ENCODE data around the gene FARP1.
A peak's percentile ranks its signal among the peaks of the same experiment; 100 is the strongest.

Gene FARP1

DNA sequence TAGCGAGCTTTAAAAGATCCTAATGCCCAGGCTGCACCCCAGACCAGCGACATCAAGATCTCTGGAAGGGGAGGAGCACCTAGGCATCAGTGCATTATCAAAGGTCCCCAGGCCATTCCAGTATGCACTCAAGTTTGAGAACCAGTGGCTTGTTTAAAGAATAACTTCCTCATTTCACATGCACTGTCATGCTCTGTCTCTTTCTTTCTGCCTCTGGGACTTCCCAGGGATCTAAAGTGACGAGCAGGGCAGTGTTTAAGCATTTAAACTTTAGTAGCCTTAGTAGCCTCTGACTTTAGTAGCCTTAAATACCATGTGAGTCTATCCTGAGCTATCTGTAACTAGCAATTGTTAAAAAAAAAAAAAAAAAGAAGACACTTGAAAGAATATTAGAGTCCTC, 8.9 kb upstream of the FARP1 start:
- no peak for DNase-seq

DNA sequence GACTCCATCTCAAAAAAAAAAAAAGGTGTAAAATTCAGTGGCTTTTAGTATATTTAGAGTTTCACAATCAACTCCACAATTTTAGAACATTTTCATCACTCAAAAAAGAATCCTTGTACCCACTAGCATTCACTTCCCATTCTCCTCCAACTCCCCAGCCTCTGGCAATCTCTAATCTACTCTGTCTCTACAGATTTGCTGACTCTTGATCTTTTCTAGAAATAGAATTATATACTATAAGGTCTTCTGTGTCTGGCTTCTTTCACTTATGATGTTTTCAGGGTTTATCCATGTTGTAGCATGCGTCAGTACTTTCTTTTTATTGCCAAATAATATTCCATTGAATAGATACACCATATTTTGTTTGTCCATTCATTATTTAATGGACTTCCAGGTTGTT, 8.0 kb upstream of the FARP1 start:
- no peak for DNase-seq

DNA sequence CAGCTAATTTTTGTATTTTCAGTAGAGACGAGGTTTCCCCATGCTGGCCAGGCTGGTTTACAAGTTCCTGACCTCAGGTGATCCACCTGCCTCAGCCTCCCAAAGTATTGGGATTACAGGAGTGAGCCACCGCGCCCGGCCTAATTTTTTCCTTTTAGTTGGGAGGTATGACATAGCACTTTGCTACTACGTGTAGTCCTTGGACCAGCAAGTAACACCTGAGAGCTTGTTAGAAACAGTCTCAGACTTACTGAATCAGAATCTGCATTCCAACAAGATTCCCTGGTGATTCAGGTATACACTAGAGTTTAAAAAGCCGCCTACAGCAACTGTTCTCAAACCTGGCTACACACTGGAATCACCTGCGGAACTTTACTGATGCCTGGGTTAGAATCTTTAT, 1.8 kb upstream of the FARP1 start:
- no peak for DNase-seq

DNA sequence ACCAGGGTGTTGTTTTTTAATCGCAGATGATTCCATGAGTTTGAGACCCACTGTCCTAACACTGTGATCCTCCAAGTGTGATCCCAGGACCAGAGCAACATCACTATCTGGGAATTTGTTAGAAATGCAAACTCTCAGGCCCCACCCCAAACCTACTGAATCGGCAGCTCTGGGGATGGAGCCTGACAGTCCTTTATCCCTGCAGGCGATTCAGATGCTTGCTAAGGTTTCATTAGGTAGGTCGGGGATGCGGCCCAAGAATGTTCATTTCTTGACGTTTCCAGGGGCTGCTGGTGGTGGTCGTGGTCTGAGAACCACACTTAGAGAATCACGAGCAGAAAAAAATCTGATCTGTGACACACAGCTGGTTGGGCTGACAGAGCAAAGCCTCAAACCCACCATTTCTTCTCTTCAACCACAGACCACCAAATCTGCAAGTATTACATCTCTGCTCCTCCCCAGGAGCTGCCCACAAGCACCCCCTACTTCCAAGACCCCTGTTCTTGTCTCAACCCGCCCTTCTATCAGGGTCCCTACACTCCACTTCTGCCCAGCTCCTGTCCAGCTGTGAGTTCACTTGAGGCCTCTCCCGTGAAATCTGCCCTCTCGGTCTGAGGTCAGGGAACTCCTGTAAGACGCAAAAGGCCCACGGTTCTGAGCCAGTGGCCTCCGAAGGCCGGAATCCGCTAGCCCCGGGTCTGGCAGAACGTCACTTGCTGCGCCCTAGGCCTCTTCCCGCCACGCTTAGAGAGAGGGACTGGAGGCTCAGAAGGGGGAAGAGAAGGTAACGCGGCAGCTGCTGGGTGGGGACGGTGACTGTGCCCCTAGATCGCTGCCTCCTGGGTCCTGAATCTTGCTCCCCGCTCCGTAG, 1.1 kb upstream of the FARP1 start:
- DNase-seq = no peak

DNA sequence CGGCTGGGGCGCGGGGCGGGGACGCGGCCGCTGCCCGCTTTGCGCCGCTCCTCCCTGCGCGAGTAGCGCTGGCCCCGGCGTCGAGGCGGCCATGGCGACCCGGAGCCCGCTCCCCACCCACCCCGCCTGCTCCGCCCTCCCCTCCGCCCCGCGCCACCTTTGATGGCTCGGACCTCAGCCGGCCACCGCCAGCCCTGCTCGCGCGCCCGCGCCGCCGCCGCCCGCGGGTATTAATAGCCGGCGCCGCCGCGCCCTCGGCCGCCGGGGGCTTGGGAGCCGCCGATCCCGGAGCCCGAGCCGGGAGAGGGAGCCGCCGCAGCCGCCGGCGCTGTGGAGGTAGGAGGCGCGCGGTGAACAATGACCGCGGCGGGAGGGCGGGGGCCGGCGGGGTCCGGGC, 261 bp downstream of the FARP1 start:
- DNase-seq = no peak

DNA sequence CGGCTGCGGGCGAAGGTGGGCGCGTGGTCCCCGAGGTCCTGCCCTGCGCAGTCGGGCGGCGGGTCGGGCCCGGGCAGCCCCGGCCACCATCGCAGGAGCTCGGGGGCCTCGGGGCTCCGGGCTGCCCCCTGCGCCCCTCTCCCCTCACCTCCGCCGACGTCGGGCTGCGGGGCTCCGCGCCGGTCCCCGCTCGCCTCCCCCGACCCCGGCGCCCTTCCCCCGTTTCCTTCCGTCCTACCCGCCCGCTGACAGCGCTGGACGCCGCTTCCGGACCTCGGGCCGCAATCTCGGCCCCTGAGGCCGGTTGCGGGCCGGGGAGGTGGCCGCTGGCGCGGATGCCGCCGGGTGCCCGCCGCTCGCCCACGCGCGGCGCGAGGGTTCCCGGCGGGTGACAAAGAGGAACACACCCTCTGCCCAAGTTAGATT, 720 bp downstream of the FARP1 start:
- DNase-seq = no peak

DNA sequence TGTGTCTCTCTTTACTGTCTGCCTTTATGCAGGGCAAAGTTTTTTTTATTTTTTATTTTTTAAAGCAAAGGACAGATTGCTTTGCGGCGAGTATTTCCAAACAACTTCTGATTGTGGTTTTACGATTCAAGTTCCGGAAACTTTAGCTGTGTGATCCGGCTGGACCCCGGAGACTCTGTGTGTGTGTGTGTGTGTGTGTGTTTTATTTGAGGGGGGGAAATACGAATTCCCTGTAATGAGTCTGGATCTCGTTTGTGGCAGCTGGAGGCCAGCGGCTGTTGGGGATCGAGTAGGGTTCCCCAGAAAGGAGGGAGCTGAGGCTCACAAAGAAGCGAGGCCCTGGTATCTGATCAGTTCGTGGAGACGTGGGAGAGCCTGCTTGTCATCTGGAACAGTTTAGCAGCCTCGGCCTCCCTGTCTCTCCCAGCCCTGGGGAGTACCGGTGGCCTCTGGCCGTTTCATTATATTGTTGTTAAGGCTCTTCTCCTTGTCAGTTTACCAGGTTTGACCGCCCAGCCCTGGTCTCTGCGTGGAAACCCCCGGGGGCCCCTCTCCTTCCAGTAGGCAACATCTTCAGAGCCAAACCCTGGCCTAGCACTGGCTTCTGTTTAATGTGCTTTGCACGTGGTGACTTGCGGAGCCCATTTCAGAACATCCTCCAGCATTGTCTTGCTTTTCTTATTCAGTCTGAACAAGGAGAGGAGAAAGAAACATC, 1.3 kb downstream of the FARP1 start:
- DNase-seq = peak; percentile 76

DNA sequence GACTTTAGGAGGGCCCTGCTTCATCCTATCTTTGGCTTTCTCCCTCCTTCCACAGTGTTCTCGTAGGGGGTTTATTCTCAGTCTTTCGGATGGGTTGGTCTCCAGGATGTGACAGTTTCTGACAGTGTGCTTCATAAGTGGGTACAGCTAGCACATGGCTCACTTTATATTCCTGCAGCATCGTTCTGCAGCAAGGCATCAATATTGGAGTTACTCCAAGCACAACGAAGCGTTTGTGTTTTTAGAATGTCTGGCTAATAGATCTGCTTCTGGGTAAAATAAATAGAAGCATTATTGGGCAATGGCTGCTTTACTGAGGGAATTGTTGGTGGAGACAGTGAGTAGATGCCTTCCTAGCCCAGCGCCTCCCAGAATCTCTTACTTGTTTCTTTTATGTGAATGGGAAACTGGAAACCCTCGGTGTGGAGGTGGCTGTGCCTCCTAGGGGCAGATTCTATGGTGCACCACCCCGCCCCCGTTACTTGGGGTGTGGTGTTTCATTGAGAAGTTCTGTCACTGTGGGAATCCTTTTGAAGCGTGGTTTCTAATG, 2.0 kb downstream of the FARP1 start:
- no peak for DNase-seq

DNA sequence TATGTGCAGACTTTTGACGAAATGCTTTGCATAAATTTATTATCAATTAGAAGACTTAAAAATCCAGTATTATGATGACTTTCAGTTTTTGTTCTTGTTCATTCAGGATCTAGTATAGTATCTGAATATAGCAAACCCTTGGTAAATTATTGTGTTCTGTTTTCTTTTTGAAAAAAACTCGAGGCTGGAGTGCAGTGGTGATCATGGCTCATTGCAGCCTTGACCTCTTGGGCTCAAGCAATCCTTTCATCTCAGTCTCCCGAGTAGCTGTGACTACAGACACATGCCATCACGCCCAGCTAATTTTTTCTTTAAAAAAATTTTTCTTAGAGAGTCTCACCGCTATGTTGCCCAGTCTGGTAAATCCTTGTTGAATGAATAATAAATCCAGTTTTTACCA, 4.6 kb downstream of the FARP1 start:
- DNase-seq = no peak

DNA sequence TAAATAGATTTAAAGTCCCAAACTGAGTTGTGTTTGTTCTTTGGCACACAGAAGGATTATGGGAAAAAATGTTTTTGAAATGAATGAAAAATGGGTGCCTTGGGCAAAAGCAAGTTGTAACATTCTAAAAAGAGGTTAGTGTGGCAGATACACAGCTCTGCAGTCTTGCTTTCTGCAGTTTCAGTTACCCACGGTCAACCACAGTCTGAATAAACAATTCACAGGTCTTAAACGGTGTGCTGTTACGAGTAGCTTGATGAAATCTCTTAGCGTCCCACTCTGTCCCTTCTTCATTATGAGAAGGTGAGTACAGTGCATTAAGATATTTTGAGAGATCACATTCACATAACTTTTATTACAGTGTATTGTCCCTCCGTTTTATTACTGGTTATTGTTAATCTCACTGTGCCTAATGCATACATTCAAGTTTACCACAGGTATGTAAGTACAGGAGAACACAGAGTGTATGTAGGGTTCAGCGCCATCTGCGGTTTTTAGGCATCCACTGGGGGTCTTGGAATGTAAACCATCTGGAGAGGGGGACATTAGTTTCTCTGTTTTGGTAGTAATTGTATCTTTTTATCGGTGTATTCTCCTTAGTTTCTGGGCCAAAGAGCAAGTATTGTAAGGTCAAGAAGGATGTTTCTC, 8.1 kb downstream of the FARP1 start:
- no peak for DNase-seq

DNA sequence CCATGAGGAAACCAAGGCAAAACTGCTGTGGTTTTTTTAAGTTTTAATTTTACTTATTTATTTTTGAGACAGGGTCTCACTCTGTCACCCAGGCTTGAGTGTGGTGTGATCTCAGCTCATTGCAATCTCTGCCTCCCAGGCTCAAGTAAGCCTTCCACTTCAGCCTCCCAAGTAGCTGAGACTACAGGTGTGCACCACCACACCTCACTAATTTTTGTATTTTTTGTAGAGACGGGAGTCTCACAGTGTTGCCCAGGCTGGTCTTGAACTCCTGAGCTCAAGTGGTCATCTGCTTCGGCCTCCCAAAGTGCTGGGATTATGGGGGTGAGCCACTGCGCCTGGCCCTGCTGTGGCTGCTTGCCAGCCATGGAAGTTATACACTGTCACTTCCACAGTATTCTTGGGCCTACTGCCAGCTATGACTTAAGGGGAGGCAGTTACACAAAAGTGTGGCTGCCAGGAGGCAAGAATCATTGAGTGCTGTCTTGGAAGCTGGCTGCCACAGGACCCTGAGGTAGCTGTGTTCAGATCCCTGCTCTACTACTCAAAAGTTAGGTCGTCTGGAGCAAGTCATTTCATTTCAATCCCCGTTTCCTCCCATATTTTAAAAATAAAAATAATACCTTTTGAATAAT, 12.7 kb downstream of the FARP1 start:
- DNase-seq = no peak

DNA sequence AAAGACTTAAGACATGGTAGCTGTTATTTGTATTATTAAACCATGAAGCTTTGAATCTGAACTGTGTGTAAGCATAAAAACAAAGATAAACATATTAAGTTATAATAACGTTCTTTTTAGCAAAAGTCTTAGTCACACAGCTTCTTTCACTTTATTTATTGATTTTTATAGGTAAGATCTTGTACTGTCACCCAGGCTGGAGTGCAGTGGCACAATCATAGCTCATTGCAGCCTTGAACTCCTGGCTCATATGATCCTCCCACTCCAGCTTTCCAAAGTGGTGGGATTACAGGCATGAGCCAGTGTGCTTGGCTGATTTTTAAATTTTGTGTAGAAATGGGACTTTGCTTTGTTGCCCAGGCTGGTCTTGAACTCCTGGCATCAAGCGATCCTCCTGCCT, 13.4 kb downstream of the FARP1 start:
- DNase-seq = no peak

DNA sequence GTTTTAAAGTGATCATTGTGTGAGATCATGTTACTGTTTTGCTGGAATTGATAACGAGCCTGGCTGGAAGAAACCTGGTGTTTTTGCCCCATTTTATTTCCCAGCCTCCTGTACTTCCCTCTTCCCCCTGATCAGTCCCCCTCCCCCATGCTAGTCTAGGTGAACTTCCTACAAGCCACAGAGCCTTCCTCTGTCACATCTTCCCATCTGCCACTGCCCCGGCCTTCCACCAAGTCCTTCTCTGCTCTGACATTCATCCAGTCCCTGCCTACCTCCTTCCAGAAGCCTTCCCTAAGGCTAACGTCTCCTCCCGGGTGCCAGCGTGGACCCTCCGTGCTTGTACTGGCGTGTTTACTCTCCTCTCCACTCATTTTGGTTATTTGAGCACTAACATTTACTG, 14.3 kb downstream of the FARP1 start:
- no peak for DNase-seq

DNA sequence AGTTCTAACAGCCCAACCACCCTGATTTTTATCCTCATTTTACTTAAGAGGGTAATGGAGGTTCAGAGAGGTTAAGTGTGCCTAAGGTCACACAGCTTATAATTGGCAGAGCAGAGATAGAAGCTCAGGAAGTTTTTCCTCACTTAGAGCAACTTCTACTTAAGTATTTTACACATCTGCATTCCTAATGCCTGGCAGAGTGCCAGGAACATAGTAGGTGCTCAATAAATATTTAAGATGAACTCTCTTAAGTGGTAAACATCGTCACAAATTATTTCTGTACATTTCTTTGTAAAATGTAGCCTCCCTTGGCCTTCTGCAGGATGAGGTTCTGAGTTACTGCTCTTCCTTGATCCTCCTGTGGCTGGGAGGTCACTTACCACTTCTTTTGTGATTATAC, 14.7 kb downstream of the FARP1 start:
- DNase-seq = no peak

DNA sequence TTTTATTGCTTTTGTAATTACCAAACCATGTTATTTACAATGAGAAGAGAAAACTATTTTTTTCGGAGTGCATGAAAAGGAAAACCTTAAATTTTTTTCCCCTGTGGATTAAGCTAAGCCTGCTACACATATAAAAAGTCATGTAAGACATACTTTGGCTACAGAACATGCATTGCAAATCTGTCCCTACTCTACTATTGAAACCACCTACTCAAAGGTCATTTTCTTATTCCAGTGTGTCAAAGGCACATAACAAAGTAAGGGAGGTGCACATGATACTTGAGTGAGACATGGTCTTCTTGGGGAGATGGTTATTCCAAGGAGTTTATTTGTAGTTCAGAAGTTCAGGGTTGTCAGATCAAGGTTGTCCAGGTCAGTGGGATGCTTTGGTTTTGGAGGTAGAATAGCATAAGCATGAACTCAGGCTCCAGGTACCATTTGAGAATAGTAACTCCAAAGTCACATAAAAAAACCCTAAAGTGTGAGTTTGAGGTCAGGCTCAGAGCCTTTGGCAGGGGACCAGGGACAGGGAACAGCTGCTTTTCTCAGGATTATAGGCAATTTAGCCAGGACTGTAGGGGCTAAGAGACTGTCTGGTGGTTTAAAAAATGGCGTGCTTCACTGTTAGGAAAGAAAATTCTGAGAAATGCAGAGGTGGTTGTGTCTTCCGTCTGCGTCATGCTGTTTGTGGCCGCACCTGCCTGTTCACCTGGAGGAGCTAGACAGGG, 15.4 kb downstream of the FARP1 start:
- DNase-seq = no peak

DNA sequence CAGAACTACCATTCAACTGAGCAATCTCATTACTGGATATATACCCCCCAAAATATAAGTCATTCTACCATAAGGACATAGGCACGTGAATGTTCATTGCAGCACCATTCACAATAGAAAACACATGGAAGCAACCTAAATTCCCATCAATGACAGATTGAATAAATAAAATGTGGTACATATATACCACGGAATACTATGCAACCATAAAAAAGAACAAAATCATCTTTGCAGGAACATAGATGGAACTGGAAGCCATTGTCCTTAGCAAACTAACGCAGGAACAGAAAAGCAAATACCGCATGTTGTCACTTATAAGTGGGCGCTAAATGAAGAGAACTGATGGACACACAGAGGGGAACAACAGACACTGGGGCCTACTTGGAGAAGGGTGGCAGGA, 20.0 kb downstream of the FARP1 start:
- DNase-seq = no peak

DNA sequence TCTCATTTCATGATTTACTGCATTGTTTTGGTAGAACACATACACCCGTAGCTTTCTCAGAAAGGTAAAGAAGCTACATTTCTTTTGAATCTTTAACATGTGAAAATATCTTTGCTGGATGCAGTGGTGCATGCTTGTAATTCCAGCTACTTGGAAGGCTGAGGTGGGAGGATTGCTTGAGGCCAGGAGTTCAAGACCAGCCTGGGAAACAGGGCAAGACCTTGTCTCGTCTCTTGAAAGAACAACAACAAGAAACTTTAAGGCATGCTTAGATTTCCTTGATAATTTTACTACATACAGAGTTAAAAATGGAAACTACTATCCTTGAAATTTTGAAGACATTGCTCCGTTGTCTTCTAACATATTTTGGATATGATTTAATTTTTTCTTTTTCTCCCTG, 26.4 kb downstream of the FARP1 start:
- no peak for DNase-seq

DNA sequence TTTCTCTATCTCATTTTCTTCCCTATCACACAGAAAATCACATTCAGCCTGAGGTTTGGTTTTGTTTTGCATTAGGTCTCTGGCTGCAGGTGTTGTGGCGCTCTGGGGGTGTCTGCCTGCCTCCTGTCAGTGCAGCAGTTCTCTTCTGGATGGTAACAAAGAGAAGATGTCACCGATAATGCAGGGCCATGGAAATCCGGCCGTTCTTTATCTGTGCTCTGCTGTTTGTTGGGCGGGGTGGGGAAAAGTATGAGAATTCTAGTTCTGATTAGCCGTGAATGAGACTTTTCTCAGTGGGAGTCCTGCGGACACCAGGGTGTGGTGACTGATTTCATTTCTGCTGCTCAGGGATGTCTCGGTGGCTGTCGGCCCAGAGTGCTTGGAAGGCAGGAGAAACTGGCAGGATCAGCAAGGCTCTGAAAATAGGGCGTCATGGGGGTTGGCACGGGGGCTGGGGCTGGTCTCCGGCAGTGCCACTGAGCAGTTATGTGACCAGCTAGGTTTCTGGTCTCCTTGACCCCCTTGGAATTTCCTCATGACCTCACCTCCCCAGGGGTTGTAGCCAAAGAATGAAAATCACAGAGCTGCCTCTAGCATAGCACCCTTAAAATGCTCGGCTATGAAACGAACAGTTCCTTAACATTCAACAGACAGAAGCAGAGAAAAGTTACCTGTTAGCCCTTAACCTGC, 29.2 kb downstream of the FARP1 start:
- no peak for DNase-seq

DNA sequence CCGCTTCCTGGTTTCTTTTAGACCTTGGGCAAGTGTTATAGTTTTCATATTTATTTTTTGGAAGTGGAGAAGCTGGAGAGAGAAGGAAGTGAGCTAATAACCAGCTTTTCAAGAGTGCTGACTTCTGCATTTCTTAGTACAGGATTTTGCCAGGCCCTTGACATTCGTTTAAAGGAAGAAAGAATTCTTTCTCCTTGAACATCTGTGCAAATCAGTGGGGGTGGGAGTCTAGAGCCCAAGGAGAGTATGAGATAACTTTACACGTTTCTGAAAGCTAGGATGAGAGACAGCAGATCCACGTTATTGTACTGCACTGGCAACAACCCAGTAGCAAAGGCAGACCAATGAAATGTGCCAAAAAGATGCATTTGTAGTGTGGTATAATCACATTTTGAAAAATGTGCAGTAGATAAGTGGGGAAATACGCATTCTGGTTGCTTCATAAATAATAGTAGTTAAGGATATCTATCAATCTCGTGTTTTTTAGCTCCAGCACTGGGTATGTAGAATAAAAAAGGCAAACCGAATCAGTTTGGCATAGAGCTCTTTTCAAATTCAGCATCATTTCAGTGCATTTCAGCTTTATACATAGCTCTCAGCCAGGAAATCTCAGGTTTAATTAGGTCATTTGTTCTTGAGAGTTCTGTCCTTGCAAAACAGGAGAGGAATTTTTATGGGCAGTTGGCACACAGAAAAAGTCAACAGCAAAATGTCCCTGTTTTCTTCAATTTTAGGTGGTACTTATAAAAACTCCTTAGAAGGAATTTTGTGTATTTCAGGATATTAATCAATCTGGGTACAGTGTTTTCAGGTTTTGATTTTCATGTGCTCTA, 29.9 kb downstream of the FARP1 start:
- DNase-seq = no peak

DNA sequence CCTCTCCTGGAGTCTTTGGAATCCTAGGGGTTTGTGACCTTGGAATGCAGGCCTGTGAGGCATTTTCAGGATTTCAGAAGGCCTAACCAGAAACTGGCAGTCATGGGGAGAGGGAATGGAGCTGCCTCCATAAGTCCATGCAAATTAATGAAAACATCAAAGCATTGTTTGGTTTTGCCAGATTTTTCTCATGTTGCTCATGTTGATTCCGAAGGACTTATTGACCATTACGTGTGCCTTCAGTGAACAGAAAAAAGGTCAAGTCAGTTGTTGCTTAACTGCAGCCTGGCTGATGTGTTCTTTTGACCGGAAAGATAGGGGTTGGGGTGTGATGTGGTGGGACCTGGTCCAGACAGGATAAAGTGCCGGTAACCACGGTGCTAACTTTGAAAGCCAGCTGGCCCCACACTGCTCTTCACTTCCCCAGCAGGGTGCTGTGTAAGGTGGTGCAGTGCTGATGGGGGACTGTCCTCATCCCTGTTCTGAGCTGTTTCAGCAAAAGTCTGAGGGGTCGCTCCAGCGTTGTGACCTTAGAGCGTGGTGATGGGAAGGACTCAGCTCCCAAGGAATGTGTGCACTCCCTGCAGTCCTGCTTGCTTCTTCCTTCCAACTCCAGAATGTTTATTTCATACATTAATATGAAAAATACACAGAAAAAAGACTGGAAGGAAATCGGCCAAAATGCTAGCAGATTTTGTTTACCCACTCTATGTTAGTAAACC, 30.7 kb downstream of the FARP1 start:
- DNase-seq = no peak
